Endometrial microvascular endothelial cells (primary cell): ENCODE results near the gene INO80B. TPM values are rescaled to one million over a fixed set of nuclear protein-coding genes. Genes with fewer than 3 reads are reported as not detected.
"Not testable (repeated sequence)": the region's sequence is repeated elsewhere in the genome, so short reads cannot be mapped to it uniquely, and the experiment has no call there.

Source experiments
- in situ Hi-C: cut with HindIII; loops from 2 replicates; pipeline ENCODE4 v1.10.0; 2017; ENCODE audit warnings: low sequenced_read_pairs, low pct_unique_long_range_greater_than_20kb; ENCODE audit errors: inconsistent ontology term
- total RNA-seq: library from RNA; depleted of rRNA; stranded (reverse); fragments of >200 nt; gene quantifications from one replicate; pipeline ENCODE4 v1.2.3, GENCODE V29; 2015; ENCODE audit errors: inconsistent ontology term

Gene INO80B
- total RNA-seq, 1 donor from 2014 or later: 13.2 TPM

- in situ Hi-C loops: no loop called here
Observed at GRCh38 chr2:74471332-74472065, 16.6 kb downstream of the INO80B start.

- in situ Hi-C loops: no loop called here
Observed at GRCh38 chr2:74472086-74472944, 17.4 kb downstream of the INO80B start, which contains the start of gene MRPL53. TSS of gene MRPL53 (minus strand) at chr2:74472680. CDS start at chr2:74472660, 20 bp downstream.

DNA sequence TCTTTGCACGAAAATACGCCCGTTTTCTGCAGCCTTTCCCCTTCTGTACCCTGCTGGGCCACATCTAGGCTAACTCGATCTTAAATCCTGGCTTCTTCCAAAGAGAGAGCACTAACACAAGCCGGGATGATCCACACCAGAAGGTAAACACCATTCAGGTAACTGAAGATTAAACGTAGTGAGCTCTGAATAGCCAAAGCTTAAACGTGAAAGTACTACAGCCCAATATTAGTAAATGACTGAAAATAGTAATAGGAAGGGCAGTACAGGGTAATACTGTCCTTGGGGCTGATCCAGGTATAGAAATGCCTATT is 18.0 kb downstream of the INO80B start:
- in situ Hi-C loops: no loop called here

DNA sequence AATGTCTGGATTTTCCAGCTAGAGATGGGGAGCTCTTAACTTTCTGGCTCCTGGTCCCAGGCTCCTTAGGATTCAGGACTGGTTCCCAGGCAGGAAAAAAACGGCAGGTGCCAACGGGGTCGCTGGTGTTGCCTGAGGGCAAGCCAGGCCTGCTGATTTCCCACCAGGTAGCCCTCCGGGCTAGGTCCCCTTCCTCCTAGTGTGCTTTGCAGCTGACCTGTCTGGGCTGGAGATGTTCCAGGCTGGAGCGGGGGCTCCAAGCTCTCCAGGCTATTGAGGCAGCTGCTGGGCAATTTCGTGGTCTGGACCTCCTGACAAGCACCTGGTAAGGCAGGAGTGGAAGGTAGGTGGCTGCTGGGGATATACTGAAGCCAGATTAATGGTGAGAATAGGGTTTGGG is 19.6 kb downstream of the INO80B start:
- in situ Hi-C loops: no loop called here

GRCh38 chr2:74474899-74475298 is 20.0 kb downstream of the INO80B start:
- in situ Hi-C loops: no loop called here

DNA sequence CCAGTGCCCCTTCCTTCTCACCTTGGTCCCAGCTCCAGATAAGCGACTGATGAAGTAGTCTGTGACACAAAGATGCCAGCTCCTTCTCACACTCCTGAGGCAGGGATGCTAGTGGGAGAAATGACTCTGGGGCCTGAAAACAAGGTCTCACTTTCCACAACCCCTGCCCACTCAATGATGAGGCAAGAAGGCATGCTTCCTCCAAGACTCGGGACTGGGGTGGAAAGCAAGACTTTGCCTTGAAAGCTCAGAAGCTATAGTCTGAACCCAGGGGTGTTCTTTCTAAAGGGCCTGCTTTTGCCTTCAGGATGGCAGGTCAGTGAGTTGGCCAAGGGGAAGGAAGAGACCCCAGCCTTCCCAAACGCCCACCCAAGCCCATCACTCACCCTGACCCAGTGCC is 26.5 kb downstream of the INO80B start:
- in situ Hi-C loops: no loop called here

DNA sequence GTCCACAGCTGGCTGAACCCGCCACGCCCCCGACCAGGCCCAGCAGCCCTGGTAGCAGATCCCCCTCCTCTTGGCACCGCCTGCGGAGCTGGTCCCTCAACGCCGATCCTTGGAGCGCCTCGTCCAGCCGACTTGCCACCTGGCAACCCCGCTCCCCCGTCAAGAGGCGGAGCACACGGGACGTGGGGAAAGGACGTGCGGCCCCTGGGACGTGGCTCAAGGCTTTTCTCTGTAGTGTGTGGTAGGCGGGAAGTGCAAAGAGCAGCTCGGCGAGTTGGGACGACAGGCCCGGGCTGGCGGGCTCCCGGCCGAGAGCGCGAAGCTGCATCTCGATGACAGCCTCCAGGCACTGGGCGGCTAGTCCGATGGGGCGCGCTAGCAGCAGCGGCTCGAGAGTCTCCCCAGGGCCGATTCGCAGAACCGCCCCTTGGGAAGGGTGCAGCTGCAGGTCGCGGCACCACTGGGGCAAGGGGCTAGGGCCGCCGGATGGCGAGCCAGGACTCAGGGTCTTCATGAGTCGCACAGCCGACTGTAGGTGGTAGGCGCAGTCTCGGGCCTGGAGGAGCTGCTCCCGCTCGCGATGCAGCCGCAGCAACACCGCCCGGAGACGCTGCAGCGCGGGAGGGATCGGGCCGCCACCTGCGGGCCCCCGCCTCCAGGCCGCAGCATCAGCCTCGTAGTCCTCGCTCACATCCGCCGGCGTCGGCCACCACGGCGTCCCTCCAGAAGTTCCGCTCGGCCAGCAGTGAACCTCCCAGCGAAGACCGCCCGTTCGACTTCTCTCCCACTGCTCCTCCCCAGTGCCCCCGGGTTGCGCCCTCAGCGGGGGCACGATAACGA is 27.3 kb downstream of the INO80B start:
- in situ Hi-C loops: no loop called here

DNA sequence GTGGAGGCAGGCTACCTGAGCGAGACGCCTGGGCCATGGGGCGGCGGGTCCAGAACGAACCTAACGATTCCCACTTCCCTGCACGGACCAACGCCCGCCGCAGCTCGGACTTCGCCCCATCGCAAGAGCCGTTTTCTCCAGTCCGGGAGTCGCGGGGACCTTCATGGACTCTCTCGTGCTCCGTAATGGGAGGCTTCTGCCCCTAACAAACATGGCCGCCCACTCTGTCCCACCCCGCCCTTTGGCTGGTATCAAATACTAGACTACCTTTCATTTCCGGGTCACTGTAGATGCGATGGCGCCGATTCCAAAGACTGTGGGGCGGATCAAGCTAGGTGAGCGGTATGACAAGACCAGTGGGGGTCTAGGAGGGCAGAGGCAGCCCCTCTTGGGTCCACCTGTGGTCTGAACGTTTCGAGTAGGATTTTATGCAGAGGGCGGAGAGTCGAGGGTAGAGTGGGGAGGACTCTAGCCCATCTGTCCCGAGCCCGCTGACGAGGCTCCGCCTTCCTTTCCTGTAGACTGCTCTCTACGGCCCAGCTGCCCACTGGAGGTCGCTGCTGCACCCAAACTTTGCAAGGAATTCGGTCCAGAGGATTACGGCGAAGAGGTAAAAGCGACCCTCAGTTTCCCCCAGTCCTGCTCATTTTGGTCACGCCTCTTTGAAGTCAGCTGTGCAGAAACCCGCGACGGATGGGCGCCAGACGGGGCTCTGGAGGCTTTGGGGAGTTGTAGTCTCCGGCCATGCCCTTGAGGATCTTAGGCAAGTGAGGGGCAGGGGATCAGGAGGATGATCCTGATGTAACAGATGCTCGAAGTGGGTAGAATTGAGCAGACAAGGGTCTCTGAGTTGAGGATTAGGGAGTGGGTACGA is 28.2 kb downstream of the INO80B start, which contains the start of the genes CCDC142 and TTC31:
TSS of gene CCDC142 (minus strand) at position 198 of the 874 bp plus-strand sequence. CDS start at position 37, 161 bp downstream.
TSS of gene TTC31 (plus strand) at position 281 of the 874 bp plus-strand sequence. CDS start at position 296, 15 bp downstream.
- in situ Hi-C loops: no loop called here

GRCh38 chr2:74483675-74484164 is 28.8 kb downstream of the INO80B start:
- in situ Hi-C loops: not testable (repeated sequence)

- in situ Hi-C loops: no loop called here
Observed at GRCh38 chr2:74486141-74486540, 31.3 kb downstream of the INO80B start.

DNA sequence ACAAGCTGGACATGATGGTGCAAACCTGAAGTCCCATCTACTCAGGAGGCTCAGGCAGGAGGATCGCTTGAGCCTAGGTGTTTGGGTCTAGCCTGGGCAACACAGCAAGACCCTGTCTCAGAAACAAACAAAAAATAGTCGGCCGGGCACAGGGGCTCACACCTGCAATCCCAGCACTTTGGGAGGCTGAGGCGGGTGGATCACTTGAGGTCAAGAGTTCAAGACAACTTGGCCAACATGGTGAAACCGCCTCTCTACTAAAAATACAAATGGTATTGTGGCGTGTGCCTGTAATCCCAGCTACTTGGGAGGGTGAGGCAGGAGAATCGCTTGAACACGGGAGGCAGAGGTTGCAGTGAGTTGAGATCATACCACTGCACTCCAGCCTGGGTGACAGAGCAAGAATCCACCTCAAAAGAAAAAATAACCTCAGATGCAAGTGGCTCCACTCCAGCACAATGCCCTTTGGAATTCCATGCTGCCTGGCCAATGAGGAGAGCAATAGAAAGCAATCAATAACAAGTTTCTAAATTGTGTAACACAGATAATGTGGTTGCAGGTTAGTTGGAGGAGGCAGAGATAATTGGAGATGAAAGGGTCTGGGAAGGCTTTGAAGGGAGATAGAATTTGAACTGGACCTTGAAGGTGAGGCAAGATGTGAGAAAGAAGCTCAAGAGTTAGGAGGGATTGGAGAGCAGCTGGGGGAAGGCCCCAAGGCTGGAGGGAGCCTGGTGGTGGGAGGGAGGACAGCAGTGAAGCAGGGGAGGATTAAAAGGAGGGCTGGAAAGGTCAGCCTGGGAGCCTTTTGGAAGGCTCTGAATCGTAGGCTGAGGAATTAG is 34.0 kb downstream of the INO80B start:
- in situ Hi-C loops: no loop called here

- in situ Hi-C loops: no loop called here
Observed at GRCh38 chr2:74489906-74490305, 35.0 kb downstream of the INO80B start.

- in situ Hi-C loops: no loop called here
Observed at GRCh38 chr2:74491648-74492544, 37.0 kb downstream of the INO80B start.

DNA sequence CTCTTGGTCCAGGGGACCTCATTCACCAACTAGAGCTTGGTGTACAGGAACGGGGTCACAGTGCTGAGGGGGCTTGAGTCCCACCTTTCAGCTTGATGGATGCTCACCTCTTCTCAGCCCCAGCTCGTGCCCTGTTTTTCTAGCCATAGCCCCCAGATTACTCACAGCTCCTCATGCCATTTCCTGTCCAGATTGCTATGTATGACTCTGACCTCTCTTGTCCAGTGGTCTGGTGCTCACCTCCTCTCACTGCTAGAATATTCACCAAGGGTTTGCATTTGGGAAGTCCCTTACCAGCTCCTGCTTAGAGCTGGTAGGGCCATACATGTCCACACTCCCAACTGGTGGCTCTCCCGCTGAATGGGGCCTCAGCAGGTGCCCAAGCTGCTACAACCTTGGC is 38.7 kb downstream of the INO80B start:
- in situ Hi-C loops: no loop called here

DNA sequence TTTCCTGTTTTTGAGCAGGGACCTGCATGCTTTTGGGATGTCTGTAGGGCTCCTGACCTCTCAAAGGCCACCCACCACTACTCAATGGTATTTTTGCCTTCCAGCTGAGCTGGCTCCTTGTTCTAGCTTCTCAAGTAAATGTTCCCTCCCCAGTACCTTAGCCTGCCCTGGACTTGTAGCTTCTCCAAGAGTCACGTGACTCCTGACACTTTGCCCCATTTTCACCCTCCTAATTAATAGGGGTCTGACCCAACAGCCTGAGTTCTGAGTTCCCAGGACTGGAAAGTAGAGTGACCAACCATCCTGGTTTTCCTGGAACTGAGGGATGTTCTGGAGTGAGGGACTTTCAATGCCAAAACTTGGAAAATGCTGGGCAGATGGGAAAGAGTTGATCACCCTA is 40.6 kb downstream of the INO80B start:
- in situ Hi-C loops: no loop called here

- in situ Hi-C loops: no loop called here
Observed at GRCh38 chr2:74496997-74497776, 42.3 kb downstream of the INO80B start.
